Heart left ventricle (tissue), 16 donors: ENCODE results near the gene SYNPO. TPM values are rescaled to one million over a fixed set of nuclear protein-coding genes. Genes with fewer than 3 reads are reported as not detected.

ENCODE experiments used
- ATAC-seq, 4 donors: fragments of 200-7000 bp; cut with Tn5 transposase; one replicate each; pipeline ENCODE4 v1.9.1; 2020 to 2022; ENCODE audit warnings: moderate library complexity in 4 of 4, mild to moderate bottlenecking in 3 of 4, moderate number of reproducible peaks in 1 of 4
- DNase-seq, 5 donors: peaks; one replicate each; pipeline ENCODE4 v3.0.0-alpha.2; 2020
- H3K27ac ChIP-seq, 12 donors: fragments of 200-600 bp; sonication (generic) in 4 of 12; one replicate each; pipeline versions ENCODE4 v1.5.0 to v1.8.0; 2016 to 2022; ENCODE audit warnings: mild to moderate bottlenecking in 2 of 12
- H3K27me3 ChIP-seq, 9 donors: fragments of 200-600 bp; sonication (generic) in 2 of 9; one replicate each; pipeline versions ENCODE4 v1.5.1 to v1.8.0; 2016 to 2022; ENCODE audit warnings: mild to moderate bottlenecking in 3 of 9
- H3K36me3 ChIP-seq, 9 donors: fragments of 200-600 bp; sonication (generic) in 2 of 9; one replicate each; pipeline versions ENCODE4 v1.5.0 to v1.8.0; 2018 to 2022; ENCODE audit warnings: mild to moderate bottlenecking in 2 of 9
- H3K4me1 ChIP-seq, 12 donors: fragments of 200-600 bp; sonication (generic) in 4 of 12; one replicate each; pipeline versions ENCODE4 v1.5.0 to v1.8.0; 2016 to 2022; ENCODE audit warnings: mild to moderate bottlenecking in 3 of 12
- H3K4me3 ChIP-seq, 12 donors: fragments of 200-600 bp; sonication (generic) in 4 of 12; one replicate each; pipeline versions ENCODE4 v1.5.0 to v1.8.0; 2017 to 2022; ENCODE audit warnings: mild to moderate bottlenecking in 9 of 12, moderate library complexity in 4 of 12
- H3K9me3 ChIP-seq, 12 donors: fragments of 200-600 bp; sonication (generic) in 4 of 12; one replicate each; pipeline versions ENCODE4 v1.5.0 to v1.8.0; 2016 to 2022; ENCODE audit warnings: mild to moderate bottlenecking in 1 of 12
- CTCF ChIP-seq, 12 donors: fragments of 200-600 bp; sonication (generic) in 4 of 12; IDR thresholded peaks; one replicate each; pipeline versions ENCODE4 v1.5.0 to v1.8.0; 2018 to 2022; ENCODE audit warnings: antibody characterized with exemption in 12 of 12, mild to moderate bottlenecking in 5 of 12
- POLR2A ChIP-seq, 2 donors: fragments of 450-650 bp; IDR thresholded peaks; one replicate each; pipeline ENCODE4 v1.6.1; 2017; ENCODE audit warnings: antibody characterized with exemption in 2 of 2, mild to moderate bottlenecking in 2 of 2, moderate library complexity in 2 of 2
- WGBS, 4 donors: extraction: QIAGEN DNeasy Blood & Tissue Kit in 2 of 4; methylation state at CpG; one replicate each; pipeline versions ENCODE4 v1.1.5 to v1.1.7; 2013 to 2018; 5-methylcytosine and 5-hydroxymethylcytosine counted together
- intact Hi-C, 10 donors: fragments of 100-400 bp; cut with DNase I; formaldehyde crosslinking; loops; one replicate each; pipeline versions ENCODE4 v1.11.1 to v1.14.2; 2022
- polyA plus RNA-seq, 2 donors: library from polyadenylated mRNA; stranded (reverse); fragments of 200-250 nt; gene quantifications; one replicate each; pipeline ENCODE4 v1.2.3, GENCODE V29; 2013
- total RNA-seq, 9 donors: library from RNA; depleted of rRNA in 2 of 9; stranded (reverse); fragments of >200 nt in 2 of 9; fragmentation: NEBNext Ultra II Directional in 3 of 9; extraction: Animal tissue kit (Norgen Biotek cat#: 25700) in 3 of 9; gene quantifications; one replicate each; pipeline versions ENCODE4 v1.1.0 to v1.2.4, GENCODE V29; 2016 to 2023
- donor health status: ischemic (EF 13 %, LVEDD 7.1; RV severe dilation, severe dysfunction).
- donor health status: healthy with polysubstance abuse.
- donor health status: DM: no; HTN: yes; CAD: no.
- donor health status: DM: no; HTN: no; CAD: no.
- donor health status: ischemic (EF 25% LVEDD 6.9; RV normal size, moderate dysfunction).
- donor health status: ischemic (EF 25% LVEDD 5.7; RV mildly dilated, moderate dysfunction).
- donor health status: healthy.
- donor health status: DM: yes; HTN: yes; CAD: no.
- donor health status: ischemic (EF 35%, LVEDD 5.7; RV mildly dilated, moderate dysfunction).
- donor health status: nonischemic (EF 11% LVEDD 7.7; RV severe dilation, severe dysfunction).
- donor health status: DM: yes; HTN: yes; CAD: no.
- donor health status: PGD.
- donor health status: ischemic (EF 29% LVEDD 5.4; RV normal size, mild dysfunction).
- donor health status: nonischemic (EF 23%, LVEDD 6.1; RV moderate dilation, normal function).

The SYNPO gene
- total and polyA plus RNA-seq, 11 donors = 304 to 791 (median 590) TPM

- 46 to 53% (median 52%) methylated on average over 5 to 9 of the region's 9 CpGs for WGBS, 4 donors
- peak; percentile 81 to 91 (median 85) for DNase-seq
- peaks cover 0 to 32% (median 4%) of the 10 kb centered on the region in 9 donors for H3K36me3 ChIP-seq
- TF ChIP-seq CTCF (IDR thresholded peaks at IDR 0.05) (no peak), POLR2A (IDR thresholded peaks at IDR 0.05) (no peak)
- peaks cover 12 to 94% (median 72%) of the 10 kb centered on the region in 12 donors for H3K4me1 ChIP-seq
- peak overlapping the region; percentile 58 to 100 (median 98) for H3K27ac ChIP-seq
- peak; percentile 71 to 83 (median 76) for ATAC-seq
- peaks cover 0 to under 1% (median 0%) of the 10 kb centered on the region in 9 donors for H3K27me3 ChIP-seq
- no peak overlapping the region for H3K4me3 ChIP-seq
- intact Hi-C loops = no loop called here
- H3K9me3 ChIP-seq = no peaks in the 10 kb centered on the region
Observed at GRCh38 chr5:150630461-150631325, 9.8 kb upstream of the SYNPO start.

GRCh38 chr5:150631326-150631701 is 9.1 kb upstream of the SYNPO start:
- intact Hi-C loops = no loop called here
- H3K4me1 ChIP-seq = peaks cover 18 to 94% (median 72%) of the 10 kb centered on the region in 12 donors
- H3K36me3 ChIP-seq = peaks cover 0 to 32% (median 4%) of the 10 kb centered on the region in 9 donors

GRCh38 chr5:150632305-150633160 is 7.9 kb upstream of the SYNPO start:
- Histone ChIP-seq H3K27ac (peak overlapping the region; percentile 58 to 100 (median 98)), H3K36me3 (peaks cover 0 to 32% (median 4%) of the 10 kb centered on the region in 9 donors), H3K4me1 (peaks cover 18 to 94% (median 69%) of the 10 kb centered on the region in 12 donors), H3K4me3 (no peak overlapping the region), H3K27me3 (no peaks in the 10 kb centered on the region), H3K9me3 (no peaks in the 10 kb centered on the region)
- peak; percentile 58 to 73 (median 66) for ATAC-seq
- peak in 1 of 2 donors; percentile 11 for TF ChIP-seq POLR2A (IDR thresholded peaks at IDR 0.05)
- no peak for TF ChIP-seq CTCF (IDR thresholded peaks at IDR 0.05)
- DNase-seq = peak in 2 of 5 donors; percentile 45 to 71
- 41 to 44% (median 42%) methylated on average over 10 of the region's 10 CpGs for WGBS, 4 donors
- intact Hi-C loops = no loop called here

More at GRCh38 chr5:150631326-150631701, 9.1 kb upstream of the SYNPO start:
- Histone ChIP-seq H3K27me3 (no peaks in the 10 kb centered on the region), H3K27ac (peak overlapping the region; percentile 58 to 100 (median 98)), H3K4me3 (no peak overlapping the region), H3K9me3 (no peaks in the 10 kb centered on the region)
- peak in 1 of 5 donors; percentile 63 for DNase-seq
- no peak for TF ChIP-seq CTCF (IDR thresholded peaks at IDR 0.05)
- no peak for TF ChIP-seq POLR2A (IDR thresholded peaks at IDR 0.05)
- WGBS, 4 donors = 73 to 81% (median 76%) methylated on average over 6 of the region's 6 CpGs
- no peak for ATAC-seq
